OCI-LY7 (cell line): Measurements from ENCODE around the gene KDM2B. TPM values are rescaled to one million over a fixed set of nuclear protein-coding genes. Genes with fewer than 3 reads are reported as not detected.

Source experiments
- BruUV-seq: library from RNA; stranded (reverse); fragments of 400-500 nt; replicated peaks from 2 replicates; lab custom pipeline; 2021; lab: Mats Ljungman, UMichigan
- CTCF ChIA-PET: fragments of 300-600 bp; sonication (Branson Sonifier 250); formaldehyde crosslinking; loops from one replicate; lab custom pipeline; 2022; ENCODE audit warnings: antibody characterized with exemption; ENCODE audit not compliant: unreplicated experiment; lab: Charles Lee
- POLR2A ChIA-PET: fragments of 300-600 bp; sonication (Branson Sonifier 250); formaldehyde crosslinking; loops from one replicate; lab custom pipeline; 2022; ENCODE audit warnings: antibody characterized with exemption; lab: Charles Lee
- DNase-seq: peaks from one replicate; pipeline ENCODE4 v3.0.0-alpha.2; 2015; ENCODE audit warnings: low spot score
- H2AFZ ChIP-seq: fragments of 200-600 bp; sonication (generic), shearing (Covaris generic); 2 replicates; pipeline ENCODE4 v1.6.1; 2014; ENCODE audit warnings: mild to moderate bottlenecking, antibody characterized with exemption, low read length, moderate library complexity
- H3K27ac ChIP-seq: fragments of 200-600 bp; sonication (generic); 2 replicates; pipeline ENCODE4 v1.5.1; 2014; ENCODE audit warnings: mixed run types, low read depth, mild to moderate bottlenecking, moderate library complexity, low read length, inconsistent platforms; ENCODE audit not compliant: poor library complexity, severe bottlenecking
- H3K36me3 ChIP-seq: fragments of 200-600 bp; sonication (generic); 2 replicates; pipeline ENCODE4 v1.6.1; 2014; ENCODE audit warnings: mild to moderate bottlenecking, antibody characterized with exemption, low read length, moderate library complexity, mixed read lengths; ENCODE audit not compliant: insufficient read depth
- H3K4me1 ChIP-seq: fragments of 200-600 bp; sonication (generic); 2 replicates; pipeline ENCODE4 v1.5.1; 2014; ENCODE audit warnings: mild to moderate bottlenecking, low read length; ENCODE audit not compliant: insufficient read depth, poor library complexity, severe bottlenecking
- H3K4me2 ChIP-seq: fragments of 200-600 bp; sonication (generic); 2 replicates; pipeline ENCODE4 v1.6.1; 2014; ENCODE audit warnings: mild to moderate bottlenecking, low read length
- H3K4me3 ChIP-seq: fragments of 200-600 bp; sonication (generic); 2 replicates; pipeline ENCODE4 v1.5.1; 2014; ENCODE audit warnings: mild to moderate bottlenecking, low read depth, low read length; ENCODE audit not compliant: poor library complexity, severe bottlenecking
- H3K79me2 ChIP-seq: fragments of 200-600 bp; sonication (generic); 2 replicates; pipeline ENCODE4 v1.6.1; 2016; ENCODE audit warnings: low read depth, mild to moderate bottlenecking, low read length, moderate library complexity, mixed read lengths; ENCODE audit not compliant: insufficient read depth
- H3K9me2 ChIP-seq: fragments of 200-600 bp; sonication (generic); 2 replicates; pipeline ENCODE4 v1.6.1; 2016; ENCODE audit warnings: mild to moderate bottlenecking, low read length, mixed read lengths; ENCODE audit not compliant: insufficient read depth
- H3K9me3 ChIP-seq: fragments of 200-600 bp; sonication (generic); 2 replicates; pipeline ENCODE4 v1.6.1; 2014; ENCODE audit warnings: mild to moderate bottlenecking, mixed run types, low read length, mixed read lengths
- H4K20me1 ChIP-seq: fragments of 200-600 bp; sonication (generic); 2 replicates; pipeline ENCODE4 v1.6.1; 2014; ENCODE audit warnings: mild to moderate bottlenecking, antibody characterized with exemption, low read length, moderate library complexity, mixed read lengths; ENCODE audit not compliant: insufficient read depth
- EZH2phosphoT487 ChIP-seq: fragments of 200-600 bp; sonication (generic); IDR thresholded peaks from 2 replicates; pipeline ENCODE4 v1.6.1; 2018; ENCODE audit warnings: low read depth, borderline replicate concordance, mild to moderate bottlenecking, mixed run types, antibody characterized with exemption, low read length, moderate library complexity, mixed read lengths
- intact Hi-C: fragments of 100-400 bp; cut with micrococcal nuclease; formaldehyde crosslinking; loops from one replicate; pipeline ENCODE4 v1.10.0; 2022; ENCODE audit not compliant: unreplicated experiment
- total RNA-seq, 2 experiments: library from RNA; depleted of rRNA in 1 of 2; stranded (reverse); fragments of >200 nt in 1 of 2; shearing (Covaris generic) in 1 of 2; gene quantifications; 2 replicates each; pipeline ENCODE4 v1.2.3, GENCODE V29; 2014 to 2022
- TF ChIP-seq, protein P1 (sequence below): fragments of 200-600 bp; sonication (generic); conservative IDR thresholded peaks from 2 replicates; pipeline ENCODE4 v1.5.1; 2014; ENCODE audit warnings: mild to moderate bottlenecking, antibody characterized with exemption, low read length, moderate library complexity, mixed read lengths

The KDM2B gene
- total RNA-seq, 2 experiments from 2014 or later, result 78.5 to 88.0 TPM

DNA sequence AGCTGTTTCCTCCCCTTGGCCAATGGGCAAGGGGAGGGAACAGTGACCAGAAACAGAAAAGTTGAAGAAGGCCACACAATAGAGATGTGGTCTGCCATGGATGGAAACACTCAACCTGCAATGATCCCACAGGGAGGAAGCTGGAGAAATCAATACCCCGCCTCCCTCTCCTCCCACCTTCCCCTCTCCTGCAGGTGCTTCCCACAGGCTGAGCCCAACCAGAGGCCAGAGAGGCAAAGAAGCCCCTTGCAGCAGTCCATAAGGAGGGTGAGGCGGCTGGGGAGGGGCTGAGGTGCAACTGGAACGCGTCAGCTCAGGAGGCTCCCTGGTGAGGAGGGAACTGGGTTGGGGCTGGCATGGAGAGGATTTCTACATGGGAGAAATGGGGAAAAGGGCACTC is 96.9 kb downstream of the KDM2B start:
- Histone ChIP-seq H3K9me2 (no peaks in the 10 kb centered on the region), H3K27ac (no peak overlapping the region), H3K4me1 (no peaks in the 10 kb centered on the region), H3K9me3 (no peaks in the 10 kb centered on the region), H3K4me2 (no peak overlapping the region), H3K79me2 (no peaks in the 10 kb centered on the region), H2AFZ (no peak overlapping the region), H3K36me3 (0 out of 2 replicates have a peak, but pooled peaks cover 3% of the 10 kb centered on the region), H4K20me1 (no peaks in the 10 kb centered on the region), H3K4me3 (no peak overlapping the region)
- BruUV-seq, result no TSS peak
- DNase-seq, result no peak
- TF ChIP-seq EZH2phosphoT487, result no peak
- TF ChIP-seq, protein P1, sequence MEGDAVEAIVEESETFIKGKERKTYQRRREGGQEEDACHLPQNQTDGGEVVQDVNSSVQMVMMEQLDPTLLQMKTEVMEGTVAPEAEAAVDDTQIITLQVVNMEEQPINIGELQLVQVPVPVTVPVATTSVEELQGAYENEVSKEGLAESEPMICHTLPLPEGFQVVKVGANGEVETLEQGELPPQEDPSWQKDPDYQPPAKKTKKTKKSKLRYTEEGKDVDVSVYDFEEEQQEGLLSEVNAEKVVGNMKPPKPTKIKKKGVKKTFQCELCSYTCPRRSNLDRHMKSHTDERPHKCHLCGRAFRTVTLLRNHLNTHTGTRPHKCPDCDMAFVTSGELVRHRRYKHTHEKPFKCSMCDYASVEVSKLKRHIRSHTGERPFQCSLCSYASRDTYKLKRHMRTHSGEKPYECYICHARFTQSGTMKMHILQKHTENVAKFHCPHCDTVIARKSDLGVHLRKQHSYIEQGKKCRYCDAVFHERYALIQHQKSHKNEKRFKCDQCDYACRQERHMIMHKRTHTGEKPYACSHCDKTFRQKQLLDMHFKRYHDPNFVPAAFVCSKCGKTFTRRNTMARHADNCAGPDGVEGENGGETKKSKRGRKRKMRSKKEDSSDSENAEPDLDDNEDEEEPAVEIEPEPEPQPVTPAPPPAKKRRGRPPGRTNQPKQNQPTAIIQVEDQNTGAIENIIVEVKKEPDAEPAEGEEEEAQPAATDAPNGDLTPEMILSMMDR, result no peak
- CTCF ChIA-PET, result no interaction called here
- POLR2A ChIA-PET, result interaction anchor here (0.6 kb wide), 1 partner anchor 37 kb away, joined by 3 read pairs; no protein-coding TSS in a partner anchor
- intact Hi-C loops, result no loop called here

DNA sequence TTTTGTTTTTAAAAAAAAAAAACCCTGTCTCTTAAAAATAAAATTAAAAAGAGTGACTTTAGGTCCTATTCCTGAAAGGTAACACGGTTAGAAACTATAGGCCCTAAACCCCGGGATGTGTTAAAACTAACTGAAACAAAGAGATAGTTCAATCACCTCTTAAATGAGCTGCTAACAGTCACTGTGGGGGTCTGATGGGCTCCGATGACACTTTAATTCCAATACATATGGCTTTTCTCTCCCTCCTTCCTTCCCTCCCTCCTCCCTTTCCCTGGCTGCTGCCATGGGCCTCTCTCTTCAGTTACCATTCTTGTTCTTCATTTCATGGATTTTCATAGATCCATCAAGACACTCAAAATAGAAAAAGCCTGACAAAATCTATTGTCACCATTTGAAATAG is 104.3 kb downstream of the KDM2B start:
- intact Hi-C loops, result no loop called here
- BruUV-seq, result no TSS peak

DNA sequence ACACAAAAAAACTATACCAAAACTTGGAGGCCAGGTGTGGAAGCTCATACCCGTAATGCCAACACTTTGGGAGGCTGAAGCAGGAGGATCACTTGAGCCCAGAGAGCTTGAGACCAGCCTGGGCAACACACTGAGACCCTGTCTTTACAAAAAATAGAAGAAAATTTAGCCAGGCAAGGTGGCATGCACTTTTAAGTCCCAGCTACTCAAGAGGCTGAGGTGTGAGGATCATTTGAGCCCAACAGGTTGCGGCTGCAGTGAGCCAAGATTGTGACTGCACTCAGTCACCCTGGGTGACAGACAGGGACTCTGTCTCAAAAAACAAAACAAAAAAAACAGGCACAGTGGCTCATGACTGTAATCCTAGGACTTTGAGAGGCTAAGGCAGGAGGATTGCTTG is 105.5 kb downstream of the KDM2B start:
- no peak overlapping the region for H2AFZ ChIP-seq
- no peaks in the 10 kb centered on the region for H3K9me2 ChIP-seq
- no peak overlapping the region for H3K4me2 ChIP-seq
- ChIA-PET CTCF (interaction anchor here (0.6 kb wide), 1 partner anchor 211 kb away, joined by 3 read pairs; no protein-coding TSS in a partner anchor), POLR2A (no interaction called here)
- H3K36me3 ChIP-seq, result no peaks in the 10 kb centered on the region
- no peak overlapping the region for H3K4me3 ChIP-seq
- no peaks in the 10 kb centered on the region for H3K4me1 ChIP-seq
- H3K79me2 ChIP-seq, result no peaks in the 10 kb centered on the region
- no peaks in the 10 kb centered on the region for H3K9me3 ChIP-seq
- no TSS peak for BruUV-seq
- intact Hi-C loops, result no loop called here
- no peak for TF ChIP-seq EZH2phosphoT487
- TF ChIP-seq, protein P1, result no peak
- no peak for DNase-seq
- no peaks in the 10 kb centered on the region for H4K20me1 ChIP-seq
- no peak overlapping the region for H3K27ac ChIP-seq

More for the DNA sequence above, 104.3 kb downstream of the KDM2B start:
- no peak for DNase-seq
- no peak overlapping the region for H3K27ac ChIP-seq
- H4K20me1 ChIP-seq, result no peaks in the 10 kb centered on the region
- H2AFZ ChIP-seq, result no peak overlapping the region
- H3K4me1 ChIP-seq, result no peaks in the 10 kb centered on the region
- no peak for TF ChIP-seq EZH2phosphoT487
- TF ChIP-seq, protein P1, result no peak
- no peak overlapping the region for H3K4me3 ChIP-seq
- ChIA-PET POLR2A (interaction anchor here (0.7 to 0.9 kb wide), 4 partner anchors 9 to 181 kb away, joined by 3 to 4 read pairs (median 3); no protein-coding TSS in a partner anchor), CTCF (no interaction called here)
- H3K79me2 ChIP-seq, result no peaks in the 10 kb centered on the region
- no peaks in the 10 kb centered on the region for H3K36me3 ChIP-seq
- no peaks in the 10 kb centered on the region for H3K9me2 ChIP-seq
- H3K9me3 ChIP-seq, result no peaks in the 10 kb centered on the region
- H3K4me2 ChIP-seq, result no peak overlapping the region
